KMS-11 (cell line): Measurements from ENCODE around the gene GNAT1.
"Not testable (repeated sequence)": the region's sequence is repeated elsewhere in the genome, so short reads cannot be mapped to it uniquely, and the experiment has no call there.

Experiments
- H2AFZ ChIP-seq: fragments of 200-600 bp; sonication (generic); 2 replicates; pipeline ENCODE4 v1.6.1; 2016; ENCODE audit warnings: antibody characterized with exemption, mixed run types, low read depth
- H3K27ac ChIP-seq: fragments of 200-600 bp; sonication (generic); 2 replicates; pipeline ENCODE4 v1.6.1; 2016; ENCODE audit warnings: mild to moderate bottlenecking, mixed run types
- H3K27me3 ChIP-seq: fragments of 200-600 bp; sonication (generic); 2 replicates; pipeline ENCODE4 v1.6.1; 2017; ENCODE audit warnings: mild to moderate bottlenecking, low read depth, mixed run types, moderate library complexity; ENCODE audit not compliant: insufficient read depth
- H3K36me3 ChIP-seq: fragments of 200-600 bp; sonication (generic); 2 replicates; pipeline ENCODE4 v1.6.1; 2017; ENCODE audit warnings: mild to moderate bottlenecking, mixed run types; ENCODE audit not compliant: insufficient read depth
- H3K4me1 ChIP-seq: fragments of 200-600 bp; sonication (generic); 2 replicates; pipeline ENCODE4 v1.6.1; 2016; ENCODE audit warnings: mild to moderate bottlenecking, low read depth, mixed run types; ENCODE audit not compliant: poor library complexity, severe bottlenecking
- H3K4me2 ChIP-seq: fragments of 200-600 bp; sonication (generic); 2 replicates; pipeline ENCODE4 v1.7.0; 2016; ENCODE audit warnings: mild to moderate bottlenecking, mixed run types
- H3K4me3 ChIP-seq: fragments of 200-600 bp; sonication (generic); IDR thresholded peaks from 2 replicates; pipeline ENCODE4 v1.6.1; 2017; ENCODE audit warnings: low read depth, low read length, mixed read lengths; ENCODE audit not compliant: insufficient read depth
- H3K79me2 ChIP-seq: fragments of 200-600 bp; sonication (generic); 2 replicates; pipeline ENCODE4 v1.6.1; 2016; ENCODE audit warnings: low read depth, mixed run types; ENCODE audit not compliant: insufficient read depth
- H3K9ac ChIP-seq: fragments of 200-600 bp; sonication (generic); 2 replicates; pipeline ENCODE4 v1.6.1; 2016; ENCODE audit warnings: mild to moderate bottlenecking, mixed run types
- H4K20me1 ChIP-seq: fragments of 200-600 bp; sonication (generic); 2 replicates; pipeline ENCODE4 v1.6.1; 2016; ENCODE audit warnings: mild to moderate bottlenecking, mixed run types; ENCODE audit not compliant: insufficient read depth
- TF ChIP-seq, protein P1 (sequence below): fragments of 200-600 bp; sonication (generic); conservative IDR thresholded peaks from 2 replicates; pipeline ENCODE4 v1.6.1; 2017; ENCODE audit warnings: low read depth, mild to moderate bottlenecking, antibody characterized with exemption, low read length, moderate library complexity, mixed read lengths

GNAT1 gene

GRCh38 chr3:50210510-50211367 lies 19.3 kb downstream of the GNAT1 start:
- Histone ChIP-seq H3K9ac (no peak overlapping the region), H2AFZ (no peak overlapping the region), H3K4me2 (no peak overlapping the region), H3K79me2 (no peaks in the 10 kb centered on the region), H3K36me3 (no peaks in the 10 kb centered on the region), H3K27me3 (peaks cover 8% of the 10 kb centered on the region), H3K4me3 (no peak overlapping the region), H3K4me1 (no peaks in the 10 kb centered on the region), H3K27ac (no peak overlapping the region), H4K20me1 (no peaks in the 10 kb centered on the region)
- TF ChIP-seq, protein P1, sequence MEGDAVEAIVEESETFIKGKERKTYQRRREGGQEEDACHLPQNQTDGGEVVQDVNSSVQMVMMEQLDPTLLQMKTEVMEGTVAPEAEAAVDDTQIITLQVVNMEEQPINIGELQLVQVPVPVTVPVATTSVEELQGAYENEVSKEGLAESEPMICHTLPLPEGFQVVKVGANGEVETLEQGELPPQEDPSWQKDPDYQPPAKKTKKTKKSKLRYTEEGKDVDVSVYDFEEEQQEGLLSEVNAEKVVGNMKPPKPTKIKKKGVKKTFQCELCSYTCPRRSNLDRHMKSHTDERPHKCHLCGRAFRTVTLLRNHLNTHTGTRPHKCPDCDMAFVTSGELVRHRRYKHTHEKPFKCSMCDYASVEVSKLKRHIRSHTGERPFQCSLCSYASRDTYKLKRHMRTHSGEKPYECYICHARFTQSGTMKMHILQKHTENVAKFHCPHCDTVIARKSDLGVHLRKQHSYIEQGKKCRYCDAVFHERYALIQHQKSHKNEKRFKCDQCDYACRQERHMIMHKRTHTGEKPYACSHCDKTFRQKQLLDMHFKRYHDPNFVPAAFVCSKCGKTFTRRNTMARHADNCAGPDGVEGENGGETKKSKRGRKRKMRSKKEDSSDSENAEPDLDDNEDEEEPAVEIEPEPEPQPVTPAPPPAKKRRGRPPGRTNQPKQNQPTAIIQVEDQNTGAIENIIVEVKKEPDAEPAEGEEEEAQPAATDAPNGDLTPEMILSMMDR, result no peak

DNA sequence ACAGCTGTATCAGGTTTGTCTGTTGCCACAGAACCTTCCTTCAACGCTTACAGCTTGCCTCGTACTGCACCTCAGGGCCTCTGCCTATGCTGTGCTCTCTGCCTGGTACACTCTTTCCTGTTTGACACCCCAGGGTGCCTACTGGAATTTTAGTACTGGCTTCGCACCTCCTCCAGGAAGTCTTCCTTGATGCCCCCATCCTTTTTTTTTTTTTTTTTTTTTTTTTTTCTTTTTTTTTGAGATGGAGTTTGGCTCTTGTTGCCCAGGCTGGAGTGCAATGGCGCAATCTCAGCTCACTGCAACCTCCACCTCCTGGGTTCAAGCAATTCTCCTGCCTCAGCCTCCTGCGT lies 19.9 kb downstream of the GNAT1 start:
- not testable (repeated sequence) for H3K4me2 ChIP-seq, H3K9ac ChIP-seq, H2AFZ ChIP-seq, H3K27me3 ChIP-seq, H3K4me3 ChIP-seq, H3K27ac ChIP-seq, H3K4me1 ChIP-seq, H4K20me1 ChIP-seq, H3K79me2 ChIP-seq, H3K36me3 ChIP-seq

GRCh38 chr3:50211930-50212329 lies 20.5 kb downstream of the GNAT1 start:
- H3K4me1 ChIP-seq, result no peaks in the 10 kb centered on the region
- no peak overlapping the region for H3K9ac ChIP-seq
- H3K27me3 ChIP-seq, result no peaks in the 10 kb centered on the region; the same call in 1 of the 2 replicates
- H3K4me3 ChIP-seq, result no peak overlapping the region
- H3K4me2 ChIP-seq, result no peak overlapping the region
- H3K27ac ChIP-seq, result no peak overlapping the region
- H3K79me2 ChIP-seq, result no peaks in the 10 kb centered on the region
- H4K20me1 ChIP-seq, result no peaks in the 10 kb centered on the region
- TF ChIP-seq, protein P1, result no peak
- H3K36me3 ChIP-seq, result no peaks in the 10 kb centered on the region
- no peak overlapping the region for H2AFZ ChIP-seq

- H3K9ac ChIP-seq, result no peak overlapping the region
- no peaks in the 10 kb centered on the region for H3K79me2 ChIP-seq
- H4K20me1 ChIP-seq, result no peaks in the 10 kb centered on the region
- H3K36me3 ChIP-seq, result no peaks in the 10 kb centered on the region
- H3K4me3 ChIP-seq, result no peak overlapping the region
- no peaks in the 10 kb centered on the region; the same call in 1 of the 2 replicates for H3K27me3 ChIP-seq
- H3K4me2 ChIP-seq, result no peak overlapping the region
- no peak overlapping the region for H2AFZ ChIP-seq
- TF ChIP-seq, protein P1, result no peak
- no peak overlapping the region for H3K27ac ChIP-seq
- no peaks in the 10 kb centered on the region for H3K4me1 ChIP-seq
These were observed 21.1 kb downstream of the GNAT1 start for GRCh38 chr3:50212502-50212901.

DNA sequence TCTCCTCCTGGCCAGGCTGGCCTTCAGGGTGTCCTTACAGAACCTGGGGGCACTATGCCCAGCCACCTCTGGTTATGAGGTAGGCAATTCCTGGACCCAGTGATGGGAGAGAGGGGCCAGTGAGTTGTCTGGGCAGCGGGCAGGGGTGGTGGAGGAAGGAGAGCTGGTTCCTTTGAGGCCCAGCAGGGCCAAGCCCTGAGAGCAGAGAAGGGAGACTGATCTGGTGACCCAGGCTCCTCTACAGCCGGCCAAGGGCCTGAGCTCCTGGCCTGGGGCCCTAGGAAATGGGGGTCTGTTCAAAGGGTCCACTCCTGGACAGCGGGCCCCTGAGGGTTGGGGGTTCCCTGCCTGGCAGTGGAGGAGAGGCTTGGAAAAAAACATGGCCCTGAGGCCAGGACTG lies 21.6 kb downstream of the GNAT1 start:
- Histone ChIP-seq H3K27me3 (no peaks in the 10 kb centered on the region; the same call in 1 of the 2 replicates), H3K27ac (no peak overlapping the region), H3K4me1 (no peaks in the 10 kb centered on the region), H3K4me2 (no peak overlapping the region), H3K36me3 (no peaks in the 10 kb centered on the region), H4K20me1 (no peaks in the 10 kb centered on the region), H2AFZ (no peak overlapping the region), H3K4me3 (no peak overlapping the region), H3K79me2 (no peaks in the 10 kb centered on the region), H3K9ac (no peak overlapping the region)
- TF ChIP-seq, protein P1, result no peak
